Fibroblast of lung (primary cell): ENCODE results near the gene DLGAP1.

ENCODE experiments used
- CTCF ChIP-seq, 2 donors: IDR thresholded peaks in 1 of 2; conservative IDR thresholded peaks in 1 of 2; 1 replicate in 1 of 2; 2 replicates in 1 of 2; pipeline ENCODE4 v1.5.1; 2011 to 2012; ENCODE audit warnings: low read length in 2 of 2, control low read depth in 1 of 2, inconsistent platforms in 1 of 2, low read depth in 1 of 2, mild to moderate bottlenecking in 1 of 2
- EZH2 ChIP-seq: IDR thresholded peaks from 2 replicates; pipeline ENCODE4 v1.5.1; 2012; ENCODE audit warnings: low read length, control low read depth, mild to moderate bottlenecking; ENCODE audit errors: missing control alignments

DNA sequence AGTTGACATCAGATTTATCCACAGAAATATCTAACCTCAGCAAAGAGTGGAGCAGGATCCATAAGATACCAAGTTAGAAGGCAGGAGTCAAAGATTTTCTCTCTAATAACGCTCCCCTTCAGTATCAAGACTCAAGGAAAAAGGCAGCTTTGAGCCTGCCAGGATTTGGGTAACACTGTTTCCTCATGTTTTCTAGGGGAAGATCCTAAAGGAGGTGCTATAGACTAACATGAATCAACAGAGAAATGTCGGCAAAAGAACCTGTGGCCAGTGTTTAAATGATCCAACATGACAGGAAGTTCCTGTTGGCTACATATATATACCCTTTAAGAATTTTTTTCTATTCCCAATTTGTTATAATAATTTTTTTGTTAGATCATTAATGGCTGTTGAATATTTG is 602.8 kb downstream of the DLGAP1 start:
- TF ChIP-seq EZH2: no peak
- TF ChIP-seq CTCF (conservative IDR thresholded peaks at IDR 0.05 in 1 of 2, IDR thresholded peaks at IDR 0.05 in 1 of 2; ENCODE audit: low read depth in 1 of 2, low read length in 2 of 2): no peak
